Endothelial cell (in vitro differentiated cells): ENCODE results near the gene HKDC1. TPM values are rescaled to one million over a fixed set of nuclear protein-coding genes. Genes with fewer than 3 reads are reported as not detected.

Source experiments
- DNase-seq: peaks from one replicate; pipeline ENCODE4 v3.0.0; 2021; ENCODE audit warnings: low spot score
- H3K27ac Mint-ChIP-seq: one replicate; pipeline ENCODE4 v1.8.0; 2021; ENCODE audit warnings: mixed read lengths, inconsistent platforms; ENCODE audit not compliant: unreplicated experiment
- H3K27me3 Mint-ChIP-seq: one replicate; pipeline ENCODE4 v1.8.0; 2021; ENCODE audit warnings: mild to moderate bottlenecking, moderate library complexity, mixed read lengths, inconsistent platforms; ENCODE audit not compliant: unreplicated experiment
- H3K36me3 Mint-ChIP-seq: one replicate; pipeline ENCODE4 v1.8.0; 2021; ENCODE audit warnings: mild to moderate bottlenecking, low read depth, mixed read lengths, inconsistent platforms; ENCODE audit not compliant: unreplicated experiment
- H3K4me1 Mint-ChIP-seq: one replicate; pipeline ENCODE4 v1.8.0; 2021; ENCODE audit warnings: mild to moderate bottlenecking, mixed read lengths, inconsistent platforms; ENCODE audit not compliant: unreplicated experiment
- H3K4me3 Mint-ChIP-seq: one replicate; pipeline ENCODE4 v1.8.0; 2021; ENCODE audit warnings: mild to moderate bottlenecking, mixed read lengths, inconsistent platforms; ENCODE audit not compliant: unreplicated experiment
- H3K9me3 Mint-ChIP-seq: one replicate; pipeline ENCODE4 v1.8.0; 2021; ENCODE audit warnings: mixed read lengths, inconsistent platforms; ENCODE audit not compliant: unreplicated experiment
- total RNA-seq: library from RNA; stranded (reverse); fragmentation: NEBNext Ultra II Directional; extraction: Animal tissue kit (Norgen Biotek cat#: 25700); gene quantifications from one replicate; pipeline ENCODE4 v1.2.1, GENCODE V29; 2021; ENCODE audit not compliant: unreplicated experiment
- TF ChIP-seq, protein P1 (sequence below): fragments of 200-600 bp; sonication (generic); IDR thresholded peaks from one replicate; pipeline ENCODE4 v1.5.0; 2021; ENCODE audit warnings: antibody characterized with exemption; ENCODE audit not compliant: unreplicated experiment

The HKDC1 gene
- total RNA-seq, 1 donor from 2014 or later: 0.31 TPM

DNA sequence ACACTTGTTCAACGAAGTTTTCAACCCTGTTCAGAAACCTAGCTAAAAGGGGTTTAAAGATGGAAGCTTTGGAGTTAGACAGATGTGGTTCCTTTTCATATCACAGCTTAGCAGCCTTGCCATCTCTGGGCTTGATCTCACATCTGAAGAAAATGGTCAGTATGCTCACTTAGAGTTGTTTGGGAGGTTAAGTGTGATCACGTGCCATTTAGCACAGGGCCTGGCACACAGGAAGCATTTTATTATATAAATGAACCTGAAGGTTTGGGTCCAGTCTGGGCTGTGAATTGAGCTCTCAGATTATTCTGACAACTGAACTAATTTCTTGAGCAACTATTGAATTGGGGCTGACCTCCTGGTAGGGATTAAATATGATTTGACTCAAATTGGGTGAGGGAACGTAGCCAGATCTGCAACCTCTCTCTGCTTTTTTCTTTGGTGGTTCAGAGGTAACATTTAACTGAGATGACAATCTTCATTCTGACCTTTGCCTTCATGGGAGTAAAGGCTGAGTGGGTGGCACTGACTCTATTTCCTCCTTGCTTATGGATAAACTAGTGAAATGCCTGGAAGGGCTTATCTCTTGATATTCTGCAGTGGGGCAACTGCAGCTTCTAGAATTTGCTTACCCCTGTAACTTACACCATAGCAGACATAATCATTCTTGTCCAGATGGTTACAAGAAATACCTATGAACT lies 10.2 kb upstream of the HKDC1 start:
- peaks cover 23% of the 10 kb centered on the region for H3K36me3 Mint-ChIP-seq
- H3K27ac Mint-ChIP-seq: no peak overlapping the region
- H3K9me3 Mint-ChIP-seq: no peaks in the 10 kb centered on the region
- H3K27me3 Mint-ChIP-seq: peaks cover 3% of the 10 kb centered on the region
- peaks cover 10% of the 10 kb centered on the region for H3K4me1 Mint-ChIP-seq
- no peak overlapping the region for H3K4me3 Mint-ChIP-seq
- TF ChIP-seq, protein P1, sequence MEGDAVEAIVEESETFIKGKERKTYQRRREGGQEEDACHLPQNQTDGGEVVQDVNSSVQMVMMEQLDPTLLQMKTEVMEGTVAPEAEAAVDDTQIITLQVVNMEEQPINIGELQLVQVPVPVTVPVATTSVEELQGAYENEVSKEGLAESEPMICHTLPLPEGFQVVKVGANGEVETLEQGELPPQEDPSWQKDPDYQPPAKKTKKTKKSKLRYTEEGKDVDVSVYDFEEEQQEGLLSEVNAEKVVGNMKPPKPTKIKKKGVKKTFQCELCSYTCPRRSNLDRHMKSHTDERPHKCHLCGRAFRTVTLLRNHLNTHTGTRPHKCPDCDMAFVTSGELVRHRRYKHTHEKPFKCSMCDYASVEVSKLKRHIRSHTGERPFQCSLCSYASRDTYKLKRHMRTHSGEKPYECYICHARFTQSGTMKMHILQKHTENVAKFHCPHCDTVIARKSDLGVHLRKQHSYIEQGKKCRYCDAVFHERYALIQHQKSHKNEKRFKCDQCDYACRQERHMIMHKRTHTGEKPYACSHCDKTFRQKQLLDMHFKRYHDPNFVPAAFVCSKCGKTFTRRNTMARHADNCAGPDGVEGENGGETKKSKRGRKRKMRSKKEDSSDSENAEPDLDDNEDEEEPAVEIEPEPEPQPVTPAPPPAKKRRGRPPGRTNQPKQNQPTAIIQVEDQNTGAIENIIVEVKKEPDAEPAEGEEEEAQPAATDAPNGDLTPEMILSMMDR: no peak
- DNase-seq: no peak

DNA sequence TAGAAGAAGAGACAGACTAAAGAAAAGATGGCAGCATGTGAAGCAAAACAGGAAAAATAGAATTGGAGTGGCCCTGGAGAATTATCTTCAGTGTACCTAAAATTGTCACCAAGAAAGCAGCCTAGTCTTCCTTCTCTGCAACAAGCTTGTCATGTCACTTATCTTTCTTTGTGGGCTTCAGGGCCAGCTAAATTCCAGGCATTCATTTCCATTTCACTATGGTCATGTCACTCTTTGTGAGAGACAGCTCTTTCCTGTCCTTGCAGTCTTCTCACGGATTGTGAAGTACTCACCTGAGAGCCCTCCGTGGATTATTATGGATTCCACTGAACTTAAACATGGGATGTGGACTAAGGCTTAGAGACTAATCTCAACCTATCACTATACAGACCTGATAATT lies 9.0 kb upstream of the HKDC1 start:
- Mint-ChIP-seq H3K9me3 (no peaks in the 10 kb centered on the region), H3K36me3 (peaks cover 20% of the 10 kb centered on the region), H3K4me1 (peaks cover 19% of the 10 kb centered on the region), H3K27me3 (peaks cover 3% of the 10 kb centered on the region), H3K27ac (no peak overlapping the region), H3K4me3 (no peak overlapping the region)
- TF ChIP-seq, protein P1: no peak
- no peak for DNase-seq

GRCh38 chr10:69211524-69211923 lies 8.6 kb upstream of the HKDC1 start:
- Mint-ChIP-seq H3K4me3 (no peak overlapping the region), H3K27ac (no peak overlapping the region), H3K36me3 (peaks cover 16% of the 10 kb centered on the region), H3K9me3 (no peaks in the 10 kb centered on the region), H3K27me3 (peaks cover 3% of the 10 kb centered on the region), H3K4me1 (peaks cover 21% of the 10 kb centered on the region)
- DNase-seq: no peak
- TF ChIP-seq, protein P1: no peak

GRCh38 chr10:69213591-69214311 lies 6.4 kb upstream of the HKDC1 start:
- Mint-ChIP-seq H3K4me3 (no peak overlapping the region), H3K36me3 (peaks cover 4% of the 10 kb centered on the region), H3K4me1 (peaks cover 21% of the 10 kb centered on the region), H3K27me3 (peaks cover 8% of the 10 kb centered on the region), H3K27ac (no peak overlapping the region), H3K9me3 (no peaks in the 10 kb centered on the region)
- TF ChIP-seq, protein P1: no peak
- DNase-seq: no peak

- TF ChIP-seq, protein P1: no peak
- Mint-ChIP-seq H3K4me3 (no peak overlapping the region), H3K36me3 (no peaks in the 10 kb centered on the region), H3K4me1 (peaks cover 21% of the 10 kb centered on the region), H3K27me3 (peaks cover 8% of the 10 kb centered on the region), H3K27ac (no peak overlapping the region), H3K9me3 (no peaks in the 10 kb centered on the region)
- no peak for DNase-seq
Observed at GRCh38 chr10:69214666-69215131, 5.4 kb upstream of the HKDC1 start.
